Duodenal mucosa (tissue), 2 donors: Measurements from ENCODE around the gene SCEL.

Source experiments
- H3K27ac ChIP-seq: one replicate; pipeline ENCODE4 v1.7.0; 2013; ENCODE audit warnings: low read depth, low read length
- H3K27me3 ChIP-seq, 2 donors: one replicate each; pipeline ENCODE4 v1.7.0; 2013; ENCODE audit warnings: low read length in 2 of 2, control low read depth in 1 of 2; ENCODE audit not compliant: insufficient read depth in 2 of 2, control insufficient read depth in 1 of 2
- H3K36me3 ChIP-seq, 2 donors: one replicate each; pipeline ENCODE4 v1.7.0; 2013; ENCODE audit warnings: low read length in 2 of 2, control low read depth in 1 of 2; ENCODE audit not compliant: insufficient read depth in 2 of 2, control insufficient read depth in 1 of 2
- H3K4me1 ChIP-seq, 2 donors: one replicate each; pipeline ENCODE4 v1.7.0; 2013; ENCODE audit warnings: low read length in 2 of 2, control low read depth in 1 of 2; ENCODE audit not compliant: insufficient read depth in 2 of 2, control insufficient read depth in 1 of 2
- H3K4me3 ChIP-seq, 2 donors: one replicate each; pipeline ENCODE4 v1.7.0; 2013; ENCODE audit warnings: low read length in 2 of 2, low read depth in 1 of 2
- H3K9ac ChIP-seq, 2 donors: one replicate each; pipeline ENCODE4 v1.7.0; 2013; ENCODE audit warnings: low read length in 2 of 2, low read depth in 1 of 2
- H3K9me3 ChIP-seq, 2 donors: one replicate each; pipeline ENCODE4 v1.7.0; 2013; ENCODE audit warnings: low read length in 2 of 2, control low read depth in 1 of 2; ENCODE audit not compliant: control insufficient read depth in 1 of 2

The SCEL gene

GRCh38 chr13:77692746-77693448 is 157.4 kb downstream of the SCEL start:
- no peaks in the 10 kb centered on the region for H3K36me3 ChIP-seq
- no peak overlapping the region for H3K4me3 ChIP-seq
- H3K4me1 ChIP-seq = peaks cover 0 to 5% of the 10 kb centered on the region in 2 donors
- peaks cover 3 to 11% of the 10 kb centered on the region in 2 donors for H3K27me3 ChIP-seq
- H3K9me3 ChIP-seq = no peaks in the 10 kb centered on the region
- no peak overlapping the region for H3K9ac ChIP-seq
- H3K27ac ChIP-seq = no peak overlapping the region

- Histone ChIP-seq H3K9me3 (no peaks in the 10 kb centered on the region), H3K4me3 (no peak overlapping the region), H3K4me1 (peaks cover 0 to 5% of the 10 kb centered on the region in 2 donors), H3K27me3 (peaks cover 3 to 11% of the 10 kb centered on the region in 2 donors), H3K27ac (no peak overlapping the region), H3K9ac (no peak overlapping the region), H3K36me3 (no peaks in the 10 kb centered on the region)
These were observed 158.0 kb downstream of the SCEL start for GRCh38 chr13:77693449-77693940.
